Amygdala (tissue), 56 donors: ENCODE results near the gene RASSF8.
"Not testable (repeated sequence)": the region's sequence is repeated elsewhere in the genome, so short reads cannot be mapped to it uniquely, and the experiment has no call there.

Experiments
- DNase-seq, 56 donors: peaks; one replicate each; lab custom pipeline; 2025; lab: John Stamatoyannopoulos, UW

Gene RASSF8

GRCh38 chr12:26054383-26054782, 95.9 kb downstream of the RASSF8 start:
- DNase-seq, result no peak

- no peak for DNase-seq
Measured at GRCh38 chr12:26055087-26055486, 96.6 kb downstream of the RASSF8 start.

GRCh38 chr12:26056335-26056734, 97.9 kb downstream of the RASSF8 start:
- DNase-seq, result no peak

GRCh38 chr12:26057271-26057670, 98.8 kb downstream of the RASSF8 start:
- DNase-seq, result not testable (repeated sequence)

GRCh38 chr12:26058308-26058707, 99.8 kb downstream of the RASSF8 start:
- DNase-seq, result no peak

GRCh38 chr12:26058818-26059217, 100.3 kb downstream of the RASSF8 start:
- no peak for DNase-seq

- DNase-seq, result no peak
Measured at GRCh38 chr12:26062006-26062405, 103.5 kb downstream of the RASSF8 start.

- no peak for DNase-seq
Measured at GRCh38 chr12:26062566-26062965, 104.1 kb downstream of the RASSF8 start.

- DNase-seq, result no peak
Measured at GRCh38 chr12:26065451-26065850, 107.0 kb downstream of the RASSF8 start.

GRCh38 chr12:26068503-26068902, 110.0 kb downstream of the RASSF8 start:
- DNase-seq, result no peak

- DNase-seq, result no peak
Measured at GRCh38 chr12:26069796-26070195, 111.3 kb downstream of the RASSF8 start.

GRCh38 chr12:26077915-26078702, 119.6 kb downstream of the RASSF8 start:
- DNase-seq, result no peak

- DNase-seq, result no peak
Measured at GRCh38 chr12:26080911-26081310, 122.4 kb downstream of the RASSF8 start.

GRCh38 chr12:26086936-26087335, 128.5 kb downstream of the RASSF8 start:
- no peak for DNase-seq

- no peak for DNase-seq
Measured at GRCh38 chr12:26088998-26089397, 130.5 kb downstream of the RASSF8 start.

GRCh38 chr12:26090836-26091510, 132.5 kb downstream of the RASSF8 start:
- DNase-seq, result no peak

- DNase-seq, result peak in 10 of 56 donors; percentile 4 to 44 (median 14)
Measured at GRCh38 chr12:26091822-26092221, 133.3 kb downstream of the RASSF8 start.

GRCh38 chr12:26092346-26093105, 134.0 kb downstream of the RASSF8 start:
- no peak for DNase-seq

GRCh38 chr12:26095186-26095585, 136.7 kb downstream of the RASSF8 start:
- DNase-seq, result no peak

- no peak for DNase-seq
Measured at GRCh38 chr12:26096036-26096435, 137.6 kb downstream of the RASSF8 start.
